HEK293 (cell line): ENCODE results near the gene NFKBIB.
A peak's percentile ranks its signal among the peaks of the same experiment; 100 is the strongest.

Source experiments
- BCL11B ChIP-seq: fragments of 450-650 bp; formaldehyde crosslinking; IDR thresholded peaks from 2 replicates; pipeline ENCODE4 v1.5.1; 2016; ENCODE audit warnings: low read depth, missing biosample characterization, missing genetic modification characterization
- EGR2 ChIP-seq: fragments of 450-650 bp; formaldehyde crosslinking; IDR thresholded peaks from 2 replicates; pipeline ENCODE4 v1.5.1; 2016; ENCODE audit warnings: low read depth, missing biosample characterization, missing genetic modification characterization
- GLIS2 ChIP-seq: fragments of 450-650 bp; formaldehyde crosslinking; IDR thresholded peaks from 2 replicates; pipeline ENCODE4 v1.5.1; 2016; ENCODE audit warnings: missing biosample characterization, missing genetic modification characterization
- KLF7 ChIP-seq: fragments of 450-650 bp; formaldehyde crosslinking; IDR thresholded peaks from 2 replicates; pipeline ENCODE4 v1.5.1; 2016; ENCODE audit warnings: missing biosample characterization, missing genetic modification characterization, borderline replicate concordance
- MYNN ChIP-seq: fragments of 450-650 bp; formaldehyde crosslinking; IDR thresholded peaks from 2 replicates; pipeline ENCODE4 v1.5.1; 2016; ENCODE audit warnings: missing biosample characterization, missing genetic modification characterization, borderline replicate concordance
- OVOL3 ChIP-seq: fragments of 450-650 bp; formaldehyde crosslinking; IDR thresholded peaks from 2 replicates; pipeline ENCODE4 v1.5.1; 2016; ENCODE audit warnings: missing biosample characterization, missing genetic modification characterization
- PRDM1 ChIP-seq: fragments of 450-650 bp; formaldehyde crosslinking; IDR thresholded peaks from 2 replicates; pipeline ENCODE4; 2016; ENCODE audit warnings: missing biosample characterization, missing genetic modification characterization
- PRDM6 ChIP-seq: fragments of 450-650 bp; formaldehyde crosslinking; IDR thresholded peaks from 2 replicates; pipeline ENCODE4 v1.5.1; 2017; ENCODE audit warnings: missing biosample characterization, missing genetic modification characterization
- REPIN1 ChIP-seq: fragments of 450-650 bp; formaldehyde crosslinking; IDR thresholded peaks from 2 replicates; pipeline ENCODE4 v1.5.1; 2017; ENCODE audit warnings: missing biosample characterization, missing genetic modification characterization, low read depth
- SALL2 ChIP-seq: fragments of 450-650 bp; formaldehyde crosslinking; IDR thresholded peaks from 2 replicates; pipeline ENCODE4 v1.5.0; 2017; ENCODE audit warnings: missing biosample characterization, mild to moderate bottlenecking, missing genetic modification characterization, borderline replicate concordance
- SP7 ChIP-seq: fragments of 450-650 bp; formaldehyde crosslinking; IDR thresholded peaks from 2 replicates; pipeline ENCODE4 v1.5.1; 2016; ENCODE audit warnings: missing biosample characterization, missing genetic modification characterization
- YY2 ChIP-seq: fragments of 450-650 bp; formaldehyde crosslinking; IDR thresholded peaks from 2 replicates; pipeline ENCODE4 v1.5.1; 2016; ENCODE audit warnings: missing biosample characterization, missing genetic modification characterization
- ZBTB48 ChIP-seq: fragments of 450-650 bp; formaldehyde crosslinking; IDR thresholded peaks from 2 replicates; pipeline ENCODE4 v1.5.1; 2016; ENCODE audit warnings: missing biosample characterization, missing genetic modification characterization
- ZBTB6 ChIP-seq: fragments of 450-650 bp; formaldehyde crosslinking; IDR thresholded peaks from 2 replicates; pipeline ENCODE4 v1.5.1; 2017; ENCODE audit warnings: missing biosample characterization, missing genetic modification characterization
- ZEB2 ChIP-seq: fragments of 450-650 bp; formaldehyde crosslinking; IDR thresholded peaks from 2 replicates; pipeline ENCODE4 v1.5.1; 2016; ENCODE audit warnings: missing biosample characterization, missing genetic modification characterization
- ZFP69B ChIP-seq: fragments of 450-650 bp; formaldehyde crosslinking; IDR thresholded peaks from 2 replicates; pipeline ENCODE4 v1.5.1; 2016; ENCODE audit warnings: missing biosample characterization, missing genetic modification characterization
- ZIC2 ChIP-seq: fragments of 450-650 bp; formaldehyde crosslinking; IDR thresholded peaks from 2 replicates; pipeline ENCODE4 v1.5.1; 2016; ENCODE audit warnings: missing biosample characterization, missing genetic modification characterization
- ZNF138 ChIP-seq: fragments of 450-650 bp; formaldehyde crosslinking; IDR thresholded peaks from 2 replicates; pipeline ENCODE4 v1.5.1; 2016; ENCODE audit warnings: missing biosample characterization, missing genetic modification characterization, borderline replicate concordance
- ZNF16 ChIP-seq: fragments of 450-650 bp; formaldehyde crosslinking; IDR thresholded peaks from 2 replicates; pipeline ENCODE4 v1.5.1; 2016; ENCODE audit warnings: low read depth, missing biosample characterization, missing genetic modification characterization
- ZNF266 ChIP-seq: fragments of 450-650 bp; formaldehyde crosslinking; IDR thresholded peaks from 2 replicates; pipeline ENCODE4 v1.5.1; 2016; ENCODE audit warnings: missing biosample characterization, missing genetic modification characterization, low read depth
- ZNF37A ChIP-seq: fragments of 450-650 bp; IDR thresholded peaks from 2 replicates; pipeline ENCODE4 v1.5.1; 2018; ENCODE audit warnings: missing biosample characterization, missing genetic modification characterization
- ZNF398 ChIP-seq: fragments of 450-650 bp; formaldehyde crosslinking; IDR thresholded peaks from 2 replicates; pipeline ENCODE4 v1.5.1; 2017; ENCODE audit warnings: missing biosample characterization, missing genetic modification characterization
- ZNF423 ChIP-seq: fragments of 450-650 bp; formaldehyde crosslinking; IDR thresholded peaks from 2 replicates; pipeline ENCODE4 v1.5.1; 2016; ENCODE audit warnings: missing biosample characterization, missing genetic modification characterization
- ZNF580 ChIP-seq: fragments of 450-650 bp; formaldehyde crosslinking; IDR thresholded peaks from 2 replicates; pipeline ENCODE4 v1.5.1; 2016; ENCODE audit warnings: missing biosample characterization, missing genetic modification characterization
- ZNF596 ChIP-seq: fragments of 450-650 bp; IDR thresholded peaks from 2 replicates; pipeline ENCODE4 v1.5.0; 2018; ENCODE audit warnings: missing biosample characterization, mild to moderate bottlenecking, missing genetic modification characterization, moderate library complexity
- ZNF623 ChIP-seq: fragments of 450-650 bp; formaldehyde crosslinking; IDR thresholded peaks from 2 replicates; pipeline ENCODE4 v1.5.1; 2016; ENCODE audit warnings: missing biosample characterization, missing genetic modification characterization
- ZNF664 ChIP-seq: fragments of 450-650 bp; formaldehyde crosslinking; IDR thresholded peaks from 2 replicates; pipeline ENCODE4 v1.5.1; 2016; ENCODE audit warnings: missing biosample characterization, missing genetic modification characterization
- ZNF692 ChIP-seq: fragments of 450-650 bp; formaldehyde crosslinking; IDR thresholded peaks from 2 replicates; pipeline ENCODE4 v1.5.1; 2016; ENCODE audit warnings: missing biosample characterization, missing genetic modification characterization
- ZNF701 ChIP-seq: fragments of 450-650 bp; formaldehyde crosslinking; IDR thresholded peaks from 2 replicates; pipeline ENCODE4 v1.5.1; 2016; ENCODE audit warnings: missing biosample characterization, missing genetic modification characterization
- ZNF785 ChIP-seq: fragments of 450-650 bp; formaldehyde crosslinking; IDR thresholded peaks from 2 replicates; pipeline ENCODE4 v1.5.1; 2016; ENCODE audit warnings: missing biosample characterization, missing genetic modification characterization
- ZNF792 ChIP-seq: fragments of 450-650 bp; formaldehyde crosslinking; IDR thresholded peaks from 2 replicates; pipeline ENCODE4 v1.5.1; 2016; ENCODE audit warnings: missing biosample characterization, missing genetic modification characterization
- ZNF843 ChIP-seq: fragments of 450-650 bp; formaldehyde crosslinking; IDR thresholded peaks from 2 replicates; pipeline ENCODE4 v1.5.1; 2016; ENCODE audit warnings: missing biosample characterization, missing genetic modification characterization
- ZSCAN23 ChIP-seq: fragments of 450-650 bp; formaldehyde crosslinking; IDR thresholded peaks from 2 replicates; pipeline ENCODE4 v1.5.1; 2016; ENCODE audit warnings: missing biosample characterization, missing genetic modification characterization
- ZSCAN30 ChIP-seq: fragments of 450-650 bp; IDR thresholded peaks from 2 replicates; pipeline ENCODE4 v1.5.1; 2018; ENCODE audit warnings: missing biosample characterization, mild to moderate bottlenecking, missing genetic modification characterization, moderate library complexity

Gene NFKBIB

GRCh38 chr19:38898788-38899446, 852 bp upstream of the NFKBIB start (continued):
- TF ChIP-seq ZIC2 (tag by site-specific recombination) = peak; percentile 46
- TF ChIP-seq REPIN1 = peak; percentile 94; the same call in 1 of the 2 replicates
- 0 out of 2 replicates have a peak, but pooled peaks have one; percentile 18 for TF ChIP-seq MYNN (tag by site-specific recombination)
- TF ChIP-seq YY2 (tag by site-specific recombination) = no peak
- TF ChIP-seq ZNF398 = peak; percentile 92
- peak; percentile 99 for TF ChIP-seq PRDM1 (tag by site-specific recombination)
- TF ChIP-seq ZNF843 (tag by site-specific recombination) = no peak; the same call in 1 of the 2 replicates
- TF ChIP-seq ZNF37A (tag by site-specific recombination) = no peak
- peak; percentile 93 for TF ChIP-seq ZNF138 (tag by site-specific recombination)
- no peak for TF ChIP-seq ZNF596 (tag by site-specific recombination)
- peak; percentile 87; the same call in 1 of the 2 replicates for TF ChIP-seq ZNF792
- TF ChIP-seq ZNF692 (tag by site-specific recombination) = no peak; the same call in none of the 2 replicates
- no peak for TF ChIP-seq SALL2 (tag by site-specific recombination)
- TF ChIP-seq PRDM6 (tag by site-specific recombination) = no peak
- no peak for TF ChIP-seq SP7 (tag by site-specific recombination)
- TF ChIP-seq OVOL3 (tag by site-specific recombination) = 0 out of 2 replicates have a peak, but pooled peaks have one; percentile 33
- TF ChIP-seq GLIS2 = peak; percentile 70
- no peak for TF ChIP-seq KLF7
- TF ChIP-seq ZBTB6 (tag by site-specific recombination) = 0 out of 2 replicates have a peak, but pooled peaks have one; percentile 5
- TF ChIP-seq ZNF266 (tag by site-specific recombination) = 0 out of 2 replicates have a peak, but pooled peaks have one; percentile 11
- TF ChIP-seq ZFP69B (tag by site-specific recombination) = peak; percentile 64; the same call in 1 of the 2 replicates
- TF ChIP-seq ZEB2 (tag by site-specific recombination) = no peak
- TF ChIP-seq ZNF785 = 0 out of 2 replicates have a peak, but pooled peaks have one; percentile 54
- TF ChIP-seq BCL11B (tag by site-specific recombination) = peak; percentile 34; the same call in 1 of the 2 replicates
- TF ChIP-seq ZBTB48 (tag by site-specific recombination) = peak; percentile 91
- peak; percentile 21 for TF ChIP-seq ZNF580 (tag by site-specific recombination)
- TF ChIP-seq ZNF623 (tag by site-specific recombination) = 0 out of 2 replicates have a peak, but pooled peaks have one; percentile 11
- peak; percentile 93 for TF ChIP-seq ZNF423
- peak; percentile 33; the same call in 1 of the 2 replicates for TF ChIP-seq EGR2 (tag by site-specific recombination)
- no peak; the same call in 1 of the 2 replicates for TF ChIP-seq ZSCAN23 (tag by site-specific recombination)
- TF ChIP-seq ZNF664 (tag by site-specific recombination) = no peak
- TF ChIP-seq ZNF701 (tag by site-specific recombination) = no peak
- peak; percentile 86 for TF ChIP-seq ZSCAN30 (tag by site-specific recombination)
- TF ChIP-seq ZNF16 = peak; percentile 72
